ENCODE measurements around the gene CUL7. TPM values are rescaled to one million over a fixed set of nuclear protein-coding genes. Genes with fewer than 3 reads are reported as not detected.
A peak's percentile ranks its signal among the peaks of the same experiment; 100 is the strongest.

CUL7 gene
- total RNA-seq, 1 experiment from 2014 or later = 23.5 TPM

GRCh38 chr6:43059168-43060033 is 5.8 kb upstream of the CUL7 start, which contains the start of the genes KLC4 and MRPL2:
Gene KLC4 (plus strand): TSS chr6:43059631. CDS start chr6:43061336, 1,705 bp downstream.
Gene MRPL2 (minus strand): TSS chr6:43059434. CDS start chr6:43059381, 53 bp downstream.
- H3K18ac ChIP-seq (ENCODE audit: insufficient read length, low read depth, low read length) = peak within 1 kb of the TSS; percentile 59
- Mint-ChIP-seq H3K27me3 (ENCODE audit: low read depth) (no peaks in the 10 kb centered on the region), H3K36me3 (ENCODE audit: insufficient read depth in 1 of 3, low read depth in 3 of 3) (peaks cover 15 to 39% (median 27%) of the 10 kb centered on the region in 3 experiments), H3K4me1 (peaks cover 20 to 23% of the 10 kb centered on the region in 2 experiments), H3K9me3 (no peaks in the 10 kb centered on the region), H3K4me3 (peak within 1 kb of the TSS; percentile 93 to 96), H3K27ac (peak within 1 kb of the TSS; percentile 99 to 100 (median 99))
- no peak within 1 kb of the TSS for H4K91ac ChIP-seq (ENCODE audit: insufficient read length, low read depth, low read length)
- no peak within 1 kb of the TSS for H3K27ac ChIP-seq (ENCODE audit: insufficient read length, low read depth, low read length)
- peak within 1 kb of the TSS; percentile 89 for H3K9ac ChIP-seq (ENCODE audit: extremely low read depth, insufficient read length, low read length)
- peak within 1 kb of the TSS; percentile 36 for H2BK5ac ChIP-seq (ENCODE audit: insufficient read length, low read length)
- WGBS (ENCODE audit: extremely low coverage, insufficient read length, low lambda C conversion rate) = no CpG with 5 or more reads among the region's 64 CpGs
- H3K79me1 ChIP-seq (ENCODE audit: insufficient read depth, low read depth, low read length, poor library complexity, severe bottlenecking) = peaks cover 3% of the 10 kb centered on the region
- H2BK120ac ChIP-seq (ENCODE audit: low read depth, low read length, poor library complexity, severe bottlenecking) = no peak within 1 kb of the TSS
- TF ChIP-seq CTCF (conservative IDR thresholded peaks at IDR 0.05) = no peak
- no peaks in the 10 kb centered on the region for H4K20me1 ChIP-seq (ENCODE audit: control insufficient read depth, insufficient read depth, insufficient read length)
- no peak within 1 kb of the TSS for H2BK15ac ChIP-seq (ENCODE audit: low read depth, low read length)
- H3K4ac ChIP-seq (ENCODE audit: low read depth, low read length) = no peak within 1 kb of the TSS
- no peaks in the 10 kb centered on the region for H3K9me3 ChIP-seq (ENCODE audit: control insufficient read depth, low read depth, low read length)
- H2AFZ ChIP-seq (ENCODE audit: low read length) = no peak within 1 kb of the TSS
- peak; percentile 99 for DNase-seq
- no peaks in the 10 kb centered on the region for H3K23me2 ChIP-seq (ENCODE audit: insufficient read length, low read depth, low read length, poor library complexity, severe bottlenecking)
- no peak within 1 kb of the TSS for H3T11ph ChIP-seq (ENCODE audit: low read length)
- no peak within 1 kb of the TSS for H2BK20ac ChIP-seq (ENCODE audit: low read depth, low read length, poor library complexity, severe bottlenecking)
- H2BK12ac ChIP-seq (ENCODE audit: insufficient read length, low read depth, low read length) = no peak within 1 kb of the TSS
- no peak within 1 kb of the TSS for H3K56ac ChIP-seq (ENCODE audit: insufficient read length, low read depth, low read length)
- H4K5ac ChIP-seq (ENCODE audit: insufficient read length, low read depth, low read length) = no peak within 1 kb of the TSS
- peak within 1 kb of the TSS; percentile 81; the same call in 1 of the 2 replicates for H3K14ac ChIP-seq (ENCODE audit: insufficient read depth, low read length)
- no peak within 1 kb of the TSS for H3K23ac ChIP-seq (ENCODE audit: insufficient read length, low read depth, low read length)
- H3K4me2 ChIP-seq (ENCODE audit: insufficient read depth, insufficient read length, low read length) = peak within 1 kb of the TSS; percentile 83
- 0 out of 2 replicates have a peak, but pooled peaks cover 4% of the 10 kb centered on the region for H3K4me1 ChIP-seq (ENCODE audit: insufficient read depth, low read length)
- peaks cover 10% of the 10 kb centered on the region; the same call in 1 of the 2 replicates for H3K79me2 ChIP-seq (ENCODE audit: insufficient read depth, low read length)
- no peaks in the 10 kb centered on the region for H3K27me3 ChIP-seq (ENCODE audit: insufficient read depth, low read length)
- H4K8ac ChIP-seq (replicated peaks; ENCODE audit: insufficient read length, low read depth, low read length) = no peak within 1 kb of the TSS
- no peak within 1 kb of the TSS for H2AK5ac ChIP-seq (ENCODE audit: insufficient read length, low read length)

Data from H9 (cell line).